ENCODE measurements around the gene AKT1.

Gene AKT1

DNA sequence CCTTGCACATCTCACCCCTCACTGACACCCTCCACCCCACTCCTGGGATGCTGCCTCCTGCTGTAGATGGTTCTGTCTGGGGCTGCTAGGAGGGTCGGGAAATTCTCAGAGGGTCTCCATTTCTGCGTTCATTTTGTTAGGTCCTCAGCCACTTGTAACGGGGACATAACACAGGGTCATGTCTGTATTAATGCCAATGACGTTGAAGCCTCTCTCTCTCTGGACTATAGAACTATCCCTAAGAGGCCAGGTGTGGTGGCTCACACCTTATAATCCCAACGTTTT, 28.0 kb downstream of the AKT1 start:
- Histone ChIP-seq H3K4me3 (ENCODE audit: low read length) (no peak overlapping the region), H3K4me2 (ENCODE audit: low read length) (no peak overlapping the region), H3K9me2 (replicated peaks; ENCODE audit: control insufficient read depth, low read length) (no peaks in the 10 kb centered on the region), H3K9me3 (ENCODE audit: control insufficient read depth, insufficient read depth, low read length) (peaks cover 21% of the 10 kb centered on the region), H3K4me1 (ENCODE audit: control insufficient read depth, low read length) (peaks cover 9% of the 10 kb centered on the region), H3K27me3 (ENCODE audit: control insufficient read depth, low read length) (no peaks in the 10 kb centered on the region), H3K27ac (ENCODE audit: low read depth, low read length) (no peak overlapping the region), H4K20me1 (ENCODE audit: control insufficient read depth, insufficient read depth, low read depth, low read length) (no peaks in the 10 kb centered on the region), H3K36me3 (ENCODE audit: control insufficient read depth, low read length) (peaks cover 29% of the 10 kb centered on the region), H3F3A (ENCODE audit: control insufficient read depth, insufficient read depth) (peaks cover 17% of the 10 kb centered on the region), H3K79me2 (ENCODE audit: control insufficient read depth, low read length) (no peaks in the 10 kb centered on the region)
- TF ChIP-seq, protein P1, sequence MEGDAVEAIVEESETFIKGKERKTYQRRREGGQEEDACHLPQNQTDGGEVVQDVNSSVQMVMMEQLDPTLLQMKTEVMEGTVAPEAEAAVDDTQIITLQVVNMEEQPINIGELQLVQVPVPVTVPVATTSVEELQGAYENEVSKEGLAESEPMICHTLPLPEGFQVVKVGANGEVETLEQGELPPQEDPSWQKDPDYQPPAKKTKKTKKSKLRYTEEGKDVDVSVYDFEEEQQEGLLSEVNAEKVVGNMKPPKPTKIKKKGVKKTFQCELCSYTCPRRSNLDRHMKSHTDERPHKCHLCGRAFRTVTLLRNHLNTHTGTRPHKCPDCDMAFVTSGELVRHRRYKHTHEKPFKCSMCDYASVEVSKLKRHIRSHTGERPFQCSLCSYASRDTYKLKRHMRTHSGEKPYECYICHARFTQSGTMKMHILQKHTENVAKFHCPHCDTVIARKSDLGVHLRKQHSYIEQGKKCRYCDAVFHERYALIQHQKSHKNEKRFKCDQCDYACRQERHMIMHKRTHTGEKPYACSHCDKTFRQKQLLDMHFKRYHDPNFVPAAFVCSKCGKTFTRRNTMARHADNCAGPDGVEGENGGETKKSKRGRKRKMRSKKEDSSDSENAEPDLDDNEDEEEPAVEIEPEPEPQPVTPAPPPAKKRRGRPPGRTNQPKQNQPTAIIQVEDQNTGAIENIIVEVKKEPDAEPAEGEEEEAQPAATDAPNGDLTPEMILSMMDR (IDR thresholded peaks at IDR 0.05; ENCODE audit: low read depth, low read length, poor library complexity, severe bottlenecking) = no peak
- no peak for TF ChIP-seq EZH2phosphoT487 (IDR thresholded peaks at IDR 0.05; ENCODE audit: borderline replicate concordance, low read length)

- no peaks in the 10 kb centered on the region for H3K27me3 ChIP-seq (ENCODE audit: control insufficient read depth, low read length)
- peaks cover 24% of the 10 kb centered on the region for H3K36me3 ChIP-seq (ENCODE audit: control insufficient read depth, low read length)
- H3K9me2 ChIP-seq (replicated peaks; ENCODE audit: control insufficient read depth, low read length) = no peaks in the 10 kb centered on the region
- peaks cover 9% of the 10 kb centered on the region for H3K4me1 ChIP-seq (ENCODE audit: control insufficient read depth, low read length)
- H4K20me1 ChIP-seq (ENCODE audit: control insufficient read depth, insufficient read depth, low read depth, low read length) = no peaks in the 10 kb centered on the region
- TF ChIP-seq, protein P1 (IDR thresholded peaks at IDR 0.05; ENCODE audit: low read depth, low read length, poor library complexity, severe bottlenecking) = no peak
- no peak for TF ChIP-seq EZH2phosphoT487 (IDR thresholded peaks at IDR 0.05; ENCODE audit: borderline replicate concordance, low read length)
- H3K4me3 ChIP-seq (ENCODE audit: low read length) = no peak overlapping the region
- H3K27ac ChIP-seq (ENCODE audit: low read depth, low read length) = no peak overlapping the region
- H3K79me2 ChIP-seq (ENCODE audit: control insufficient read depth, low read length) = no peaks in the 10 kb centered on the region
- H3K9me3 ChIP-seq (ENCODE audit: control insufficient read depth, insufficient read depth, low read length) = peaks cover 17% of the 10 kb centered on the region
- no peak overlapping the region for H3K4me2 ChIP-seq (ENCODE audit: low read length)
- H3F3A ChIP-seq (ENCODE audit: control insufficient read depth, insufficient read depth) = peaks cover 17% of the 10 kb centered on the region
These were observed 28.5 kb downstream of the AKT1 start for GRCh38 chr14:104766863-104767633.

DNA sequence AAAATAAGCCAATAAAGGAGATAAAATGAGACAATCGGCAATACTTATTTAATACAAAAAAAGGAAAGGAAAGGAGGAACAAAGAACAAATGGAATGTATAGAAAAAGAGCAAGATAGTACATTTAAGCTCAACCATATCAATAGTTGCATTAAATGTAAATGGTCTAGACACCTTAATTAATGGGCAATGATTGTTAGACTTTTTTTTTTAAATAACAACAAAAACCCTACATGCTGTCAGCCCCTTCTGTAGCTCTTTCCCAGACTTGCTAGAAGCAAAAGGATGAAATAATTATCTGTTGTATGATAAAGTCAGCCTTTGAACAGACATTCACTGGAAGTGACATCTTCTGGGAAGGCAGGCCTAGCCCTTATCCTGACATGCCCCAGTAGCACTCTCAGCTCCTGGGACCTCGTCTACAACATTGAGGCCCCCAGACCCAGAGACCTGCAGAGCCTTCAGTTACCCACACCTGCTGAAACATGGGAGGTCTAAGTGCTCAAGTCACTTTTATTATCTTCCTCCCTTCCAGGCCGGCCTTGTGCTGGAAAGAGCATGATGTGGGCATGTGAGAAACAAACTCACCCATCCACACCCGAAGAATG, 29.2 kb downstream of the AKT1 start:
- no peak overlapping the region for H3K27ac ChIP-seq (ENCODE audit: low read depth, low read length)
- H3K79me2 ChIP-seq (ENCODE audit: control insufficient read depth, low read length) = no peaks in the 10 kb centered on the region
- H3K4me1 ChIP-seq (ENCODE audit: control insufficient read depth, low read length) = peaks cover 9% of the 10 kb centered on the region
- no peak overlapping the region for H3K4me2 ChIP-seq (ENCODE audit: low read length)
- TF ChIP-seq, protein P1 (IDR thresholded peaks at IDR 0.05; ENCODE audit: low read depth, low read length, poor library complexity, severe bottlenecking) = no peak
- no peak for TF ChIP-seq EZH2phosphoT487 (IDR thresholded peaks at IDR 0.05; ENCODE audit: borderline replicate concordance, low read length)
- no peaks in the 10 kb centered on the region for H3K27me3 ChIP-seq (ENCODE audit: control insufficient read depth, low read length)
- H3K4me3 ChIP-seq (ENCODE audit: low read length) = no peak overlapping the region
- H3F3A ChIP-seq (ENCODE audit: control insufficient read depth, insufficient read depth) = peaks cover 21% of the 10 kb centered on the region
- peaks cover 19% of the 10 kb centered on the region for H3K36me3 ChIP-seq (ENCODE audit: control insufficient read depth, low read length)
- H3K9me3 ChIP-seq (ENCODE audit: control insufficient read depth, insufficient read depth, low read length) = peaks cover 10% of the 10 kb centered on the region
- no peaks in the 10 kb centered on the region for H4K20me1 ChIP-seq (ENCODE audit: control insufficient read depth, insufficient read depth, low read depth, low read length)
- H3K9me2 ChIP-seq (replicated peaks; ENCODE audit: control insufficient read depth, low read length) = no peaks in the 10 kb centered on the region

Data from DOHH2 (cell line).